Activated T-cell treated with anti-CD3 and anti-CD28 coated beads, Interleukin-2, amount 50 U/mL, for 24 hours (primary cell): Measurements from ENCODE around the gene KCNB1.
A peak's percentile ranks its signal among the peaks of the same experiment; 100 is the strongest.

Source experiments
- DNase-seq: peaks from one replicate; pipeline ENCODE4 v3.0.0-alpha.2; 2020
- H3K27ac Mint-ChIP-seq: 2 replicates; pipeline ENCODE4 v1.8.0; 2020; ENCODE audit warnings: mild to moderate bottlenecking, mixed read lengths
- H3K27me3 Mint-ChIP-seq: 2 replicates; pipeline ENCODE4 v1.8.0; 2020; ENCODE audit warnings: mixed read lengths
- H3K36me3 Mint-ChIP-seq: 2 replicates; pipeline ENCODE4 v1.8.0; 2020; ENCODE audit warnings: low read depth, mixed read lengths
- H3K4me1 Mint-ChIP-seq: 2 replicates; pipeline ENCODE4 v1.8.0; 2020; ENCODE audit warnings: low read depth, mixed read lengths
- H3K4me3 Mint-ChIP-seq: 2 replicates; pipeline ENCODE4 v1.8.0; 2020; ENCODE audit warnings: mild to moderate bottlenecking, moderate library complexity, mixed read lengths
- H3K9me3 Mint-ChIP-seq: 2 replicates; pipeline ENCODE4 v1.8.0; 2020; ENCODE audit warnings: mixed read lengths

Gene KCNB1

DNA sequence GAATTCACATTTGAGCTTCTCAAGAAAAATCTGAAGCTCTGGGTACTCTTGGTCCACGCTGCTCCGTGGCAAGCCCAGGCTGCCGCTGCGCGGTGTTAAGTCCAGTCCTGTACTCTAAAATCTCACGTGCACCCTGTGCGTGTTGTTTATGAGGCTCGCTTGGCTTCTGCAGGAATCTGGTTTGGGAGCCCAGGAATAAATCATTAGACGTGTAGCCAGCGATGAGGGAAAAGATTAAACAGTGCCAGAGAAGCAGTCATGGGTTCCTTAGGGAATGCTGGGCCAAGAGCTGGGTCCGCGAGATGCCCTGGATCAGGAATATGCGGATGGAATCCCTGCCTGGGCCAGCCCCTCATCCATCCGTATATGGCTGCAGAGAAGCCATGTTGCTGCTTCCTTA, 87.3 kb downstream of the KCNB1 start:
- no peaks in the 10 kb centered on the region for H3K9me3 Mint-ChIP-seq
- peaks cover 24% of the 10 kb centered on the region for H3K27me3 Mint-ChIP-seq
- H3K4me1 Mint-ChIP-seq = no peaks in the 10 kb centered on the region
- H3K4me3 Mint-ChIP-seq = no peak overlapping the region
- H3K27ac Mint-ChIP-seq = no peak overlapping the region
- no peak for DNase-seq
- H3K36me3 Mint-ChIP-seq = no peaks in the 10 kb centered on the region

DNA sequence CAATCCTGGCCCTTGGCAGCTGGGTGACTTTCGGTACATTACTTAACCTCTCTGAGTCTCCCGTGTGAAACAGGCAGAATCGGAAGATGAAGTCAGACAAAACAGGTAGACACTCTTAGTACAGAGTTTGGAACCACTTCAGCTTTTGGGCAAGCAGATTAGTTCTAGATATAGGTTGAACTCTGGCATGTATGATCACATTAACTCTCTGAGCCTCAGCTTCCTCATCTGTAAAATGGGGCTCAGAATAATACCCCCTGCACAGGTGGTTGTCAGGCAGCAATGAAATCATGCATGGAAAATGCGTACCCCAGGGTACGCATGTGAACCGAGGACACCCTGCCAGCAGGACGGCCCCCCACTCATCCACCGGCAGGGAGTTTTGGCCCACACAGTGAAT, 87.7 kb downstream of the KCNB1 start:
- H3K4me3 Mint-ChIP-seq = no peak overlapping the region
- no peak overlapping the region for H3K27ac Mint-ChIP-seq
- H3K9me3 Mint-ChIP-seq = no peaks in the 10 kb centered on the region
- no peaks in the 10 kb centered on the region for H3K4me1 Mint-ChIP-seq
- no peak for DNase-seq
- peaks cover 27% of the 10 kb centered on the region for H3K27me3 Mint-ChIP-seq
- no peaks in the 10 kb centered on the region for H3K36me3 Mint-ChIP-seq

- Mint-ChIP-seq H3K4me3 (no peak overlapping the region), H3K4me1 (no peaks in the 10 kb centered on the region), H3K27ac (no peak overlapping the region), H3K9me3 (no peaks in the 10 kb centered on the region), H3K36me3 (no peaks in the 10 kb centered on the region), H3K27me3 (peaks cover 32% of the 10 kb centered on the region)
- DNase-seq = no peak
Observed at GRCh38 chr20:49394264-49394663, 88.2 kb downstream of the KCNB1 start.

- Mint-ChIP-seq H3K36me3 (no peaks in the 10 kb centered on the region), H3K27me3 (peaks cover 34% of the 10 kb centered on the region), H3K4me3 (no peak overlapping the region), H3K9me3 (no peaks in the 10 kb centered on the region), H3K4me1 (no peaks in the 10 kb centered on the region), H3K27ac (no peak overlapping the region)
- no peak for DNase-seq
Observed at GRCh38 chr20:49393803-49394202, 88.7 kb downstream of the KCNB1 start.

DNA sequence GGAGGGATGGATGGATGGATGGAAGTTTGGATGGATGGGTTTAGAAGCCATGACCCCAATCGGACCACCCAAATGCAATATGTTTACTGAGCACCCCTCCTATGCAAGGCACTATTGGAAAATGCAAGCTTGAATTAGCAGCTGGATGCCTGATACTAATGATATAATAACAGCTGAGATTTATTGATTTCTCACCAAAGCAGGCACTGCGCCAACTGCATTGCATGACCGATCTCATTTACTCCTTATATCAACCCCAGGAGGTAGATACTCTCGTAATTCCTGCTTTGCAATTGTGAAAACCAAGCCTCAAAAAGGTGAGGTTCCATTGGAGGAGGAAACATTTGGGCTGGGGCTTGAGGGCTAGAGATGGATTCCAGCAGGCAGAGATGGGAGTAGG, 89.7 kb downstream of the KCNB1 start:
- H3K4me3 Mint-ChIP-seq = no peak overlapping the region
- H3K36me3 Mint-ChIP-seq = no peaks in the 10 kb centered on the region
- H3K4me1 Mint-ChIP-seq = no peaks in the 10 kb centered on the region
- H3K27ac Mint-ChIP-seq = no peak overlapping the region
- DNase-seq = no peak
- peaks cover 40% of the 10 kb centered on the region for H3K27me3 Mint-ChIP-seq
- H3K9me3 Mint-ChIP-seq = no peaks in the 10 kb centered on the region

GRCh38 chr20:49391404-49392245, 90.8 kb downstream of the KCNB1 start:
- H3K36me3 Mint-ChIP-seq = no peaks in the 10 kb centered on the region
- H3K9me3 Mint-ChIP-seq = no peaks in the 10 kb centered on the region
- H3K4me1 Mint-ChIP-seq = no peaks in the 10 kb centered on the region
- H3K4me3 Mint-ChIP-seq = no peak overlapping the region
- no peak overlapping the region for H3K27ac Mint-ChIP-seq
- H3K27me3 Mint-ChIP-seq = peaks cover 40% of the 10 kb centered on the region
- no peak for DNase-seq

DNA sequence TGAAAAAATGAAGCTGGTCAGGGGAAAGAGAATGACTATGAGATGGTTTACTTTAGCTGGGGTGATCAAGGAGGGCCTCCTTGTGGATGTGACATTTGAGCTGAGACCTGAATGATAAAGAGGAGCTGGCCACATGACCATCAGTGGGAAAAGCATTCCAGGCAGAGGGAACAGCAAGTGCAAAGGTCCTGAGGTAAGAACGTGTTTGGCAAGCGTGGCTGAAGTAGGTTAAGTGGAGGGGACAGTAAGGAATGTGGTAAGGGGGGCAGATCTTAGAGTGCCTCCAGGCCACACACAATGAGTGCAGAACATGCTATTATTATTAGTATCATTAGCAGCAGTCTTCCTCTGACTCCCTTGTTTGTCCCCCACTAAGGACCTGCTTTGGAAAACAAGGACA, 92.6 kb downstream of the KCNB1 start:
- Mint-ChIP-seq H3K4me1 (no peaks in the 10 kb centered on the region), H3K4me3 (no peak overlapping the region), H3K27me3 (peaks cover 43% of the 10 kb centered on the region), H3K9me3 (no peaks in the 10 kb centered on the region), H3K27ac (no peak overlapping the region), H3K36me3 (no peaks in the 10 kb centered on the region)
- DNase-seq = no peak

DNA sequence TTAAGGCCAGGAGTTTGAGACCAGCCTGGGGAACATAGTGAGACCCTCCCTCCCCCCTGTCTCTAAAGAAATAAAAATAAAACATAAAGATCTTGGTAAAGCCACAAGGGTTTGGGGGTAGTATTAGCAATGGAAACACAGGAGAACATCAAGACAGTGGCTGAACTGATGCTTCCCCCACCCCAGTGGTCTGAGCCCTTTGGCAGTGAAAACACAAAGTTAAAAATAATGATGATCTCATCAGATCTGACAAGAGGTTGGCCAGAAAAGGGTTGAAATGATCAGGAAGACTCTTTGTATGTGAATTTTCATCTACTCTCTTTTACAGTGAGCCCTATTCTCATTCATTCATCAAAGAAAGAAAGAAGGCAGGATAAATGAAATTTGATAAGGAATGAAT, 93.7 kb downstream of the KCNB1 start:
- no peak for DNase-seq
- Mint-ChIP-seq H3K9me3 (no peaks in the 10 kb centered on the region), H3K27me3 (peaks cover 53% of the 10 kb centered on the region), H3K27ac (no peak overlapping the region), H3K4me3 (no peak overlapping the region), H3K4me1 (no peaks in the 10 kb centered on the region), H3K36me3 (no peaks in the 10 kb centered on the region)

- no peak for DNase-seq
- H3K36me3 Mint-ChIP-seq = no peaks in the 10 kb centered on the region
- H3K4me3 Mint-ChIP-seq = no peak overlapping the region
- no peak overlapping the region for H3K27ac Mint-ChIP-seq
- no peaks in the 10 kb centered on the region for H3K9me3 Mint-ChIP-seq
- peaks cover 55% of the 10 kb centered on the region for H3K27me3 Mint-ChIP-seq
- H3K4me1 Mint-ChIP-seq = no peaks in the 10 kb centered on the region
Observed at GRCh38 chr20:49387581-49387939, 94.9 kb downstream of the KCNB1 start.

DNA sequence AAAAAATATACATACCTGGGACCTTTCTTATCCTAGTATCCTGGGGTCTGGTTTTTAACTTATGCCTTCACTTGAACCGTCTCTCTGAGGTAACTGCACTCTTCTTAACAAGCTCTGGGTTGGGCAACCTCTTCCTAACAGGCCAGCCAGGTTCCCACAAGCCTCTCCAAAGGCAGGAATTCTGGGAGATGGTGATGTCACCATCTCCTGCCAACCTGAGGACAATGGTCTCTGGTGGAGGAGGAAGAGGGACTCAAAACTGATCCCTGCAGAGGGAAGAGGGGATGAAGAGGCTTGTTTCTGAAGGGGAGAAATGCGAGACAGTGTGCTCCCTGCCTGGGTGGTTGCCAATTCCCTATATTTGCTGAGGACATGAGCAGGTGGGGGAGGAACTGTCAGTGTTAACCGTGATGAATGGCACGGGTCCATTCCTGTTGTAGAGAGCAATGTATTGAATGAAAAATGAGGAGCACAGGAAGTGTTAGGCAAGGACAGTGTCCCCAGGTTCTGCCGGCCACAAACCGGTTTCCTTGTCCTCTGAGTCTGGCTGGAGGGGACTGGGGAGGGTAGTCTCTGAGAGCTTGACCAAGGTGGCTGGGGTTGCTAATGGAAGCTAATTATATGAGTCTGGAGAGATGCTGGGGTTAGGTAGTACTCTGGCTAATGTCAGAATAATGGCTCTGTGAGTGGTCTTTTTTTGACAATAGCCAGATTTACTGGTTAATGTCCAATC, 95.5 kb downstream of the KCNB1 start:
- no peak for DNase-seq
- H3K27me3 Mint-ChIP-seq = peaks cover 54% of the 10 kb centered on the region
- no peak overlapping the region for H3K4me3 Mint-ChIP-seq
- no peak overlapping the region for H3K27ac Mint-ChIP-seq
- no peaks in the 10 kb centered on the region for H3K36me3 Mint-ChIP-seq
- H3K4me1 Mint-ChIP-seq = no peaks in the 10 kb centered on the region
- no peaks in the 10 kb centered on the region for H3K9me3 Mint-ChIP-seq

- Mint-ChIP-seq H3K9me3 (no peaks in the 10 kb centered on the region), H3K36me3 (no peaks in the 10 kb centered on the region), H3K27me3 (peaks cover 43% of the 10 kb centered on the region), H3K27ac (no peak overlapping the region), H3K4me3 (no peak overlapping the region), H3K4me1 (no peaks in the 10 kb centered on the region)
- no peak for DNase-seq
Observed at GRCh38 chr20:49385465-49385864, 97.0 kb downstream of the KCNB1 start.

- Mint-ChIP-seq H3K4me3 (no peak overlapping the region), H3K4me1 (no peaks in the 10 kb centered on the region), H3K27me3 (peaks cover 41% of the 10 kb centered on the region), H3K27ac (no peak overlapping the region), H3K36me3 (no peaks in the 10 kb centered on the region), H3K9me3 (no peaks in the 10 kb centered on the region)
- DNase-seq = peak; percentile 74
Observed at GRCh38 chr20:49384437-49385434, 97.7 kb downstream of the KCNB1 start.

DNA sequence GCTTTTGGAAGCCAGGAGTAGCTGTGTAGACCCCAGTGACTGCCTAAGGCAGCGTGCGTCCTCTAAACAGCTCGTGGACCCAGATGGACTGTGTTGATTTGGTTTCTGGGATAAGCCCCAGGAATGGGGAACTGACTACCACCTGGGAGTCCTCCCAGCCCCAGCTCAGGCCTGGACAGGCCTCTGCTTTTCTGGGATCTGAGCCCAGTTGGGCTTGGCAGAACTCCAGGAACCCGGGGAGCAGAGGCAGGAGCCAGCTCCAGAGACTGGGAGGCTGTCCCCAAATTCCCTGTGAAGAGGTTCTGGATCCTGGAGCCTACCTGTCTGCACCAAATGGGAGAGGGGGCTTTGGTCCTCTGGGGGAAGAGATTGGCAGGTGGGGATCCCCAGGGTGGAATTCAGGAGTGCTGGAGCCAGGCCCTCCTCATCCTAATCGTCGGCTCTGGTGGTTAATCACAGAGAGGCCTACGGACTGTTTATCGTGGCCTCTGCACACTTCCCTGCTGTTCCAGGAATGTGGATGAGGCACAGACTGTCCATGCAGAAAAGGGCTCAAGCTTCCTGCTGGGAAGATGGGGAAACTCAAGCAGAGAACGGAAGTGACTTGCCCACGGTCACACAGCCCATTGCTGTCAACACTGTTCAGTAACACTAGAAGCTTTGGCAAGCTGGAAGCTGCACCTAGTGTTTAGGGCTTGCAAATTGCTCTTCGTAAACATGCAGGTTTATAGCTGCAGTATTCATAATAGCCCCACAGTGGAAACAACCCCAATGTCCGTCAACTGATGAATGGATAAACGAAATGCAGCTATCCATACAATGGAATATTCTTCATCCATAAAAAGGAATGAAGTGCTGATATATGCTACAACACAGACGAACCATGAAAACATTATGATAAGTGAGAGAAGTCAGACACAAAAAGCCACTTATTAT, 100.6 kb downstream of the KCNB1 start:
- DNase-seq = no peak
- no peaks in the 10 kb centered on the region for H3K9me3 Mint-ChIP-seq
- no peaks in the 10 kb centered on the region for H3K36me3 Mint-ChIP-seq
- no peak overlapping the region for H3K27ac Mint-ChIP-seq
- no peak overlapping the region for H3K4me3 Mint-ChIP-seq
- no peaks in the 10 kb centered on the region for H3K4me1 Mint-ChIP-seq
- peaks cover 32% of the 10 kb centered on the region for H3K27me3 Mint-ChIP-seq
